Measurements from ENCODE around the gene MACROD2.

GRCh38 chr20:14947536-14947935 is 952.2 kb downstream of the MACROD2 start:
- TF ChIP-seq CTCF (conservative IDR thresholded peaks at IDR 0.05 in 1 of 2, IDR thresholded peaks at IDR 0.05 in 1 of 2; ENCODE audit: extremely low read depth in 1 of 2, insufficient read depth in 1 of 2, low read depth in 1 of 2, low read length in 2 of 2), result no peak
- no peak for TF ChIP-seq EZH2 (IDR thresholded peaks at IDR 0.05; ENCODE audit: borderline replicate concordance, low read length)

Data from mammary epithelial cell (primary cell).